NOMO-1 treated with DMSO at 0.1 percent for 48 hours (cell line): ENCODE results near the gene OR10G4.
"Not testable (repeated sequence)": the region's sequence is repeated elsewhere in the genome, so short reads cannot be mapped to it uniquely, and the experiment has no call there.

Experiments
- DNase-seq: peaks from one replicate; lab custom pipeline; 2025; ENCODE audit not compliant: unreplicated experiment; lab: John Stamatoyannopoulos, UW

The OR10G4 gene

GRCh38 chr11:124012697-124013096 is at the start of gene OR10G4:
OR10G4 (plus strand) TSS chr11:124012997; CDS start chr11:124015575, 2,578 bp downstream.
- no peak for DNase-seq

GRCh38 chr11:123973816-123974215 is 39.0 kb upstream of the OR10G4 start:
- DNase-seq: no peak

- no peak for DNase-seq
Observed at GRCh38 chr11:123976770-123977560, 35.8 kb upstream of the OR10G4 start.

- no peak for DNase-seq
Observed at GRCh38 chr11:123977731-123978347, 35.0 kb upstream of the OR10G4 start, which contains the start of gene OR10S1. OR10S1 (minus strand) TSS chr11:123977781; CDS start chr11:123977664, 117 bp downstream.

- DNase-seq: no peak
Observed at GRCh38 chr11:123979311-123979710, 33.5 kb upstream of the OR10G4 start.

GRCh38 chr11:123995119-123995518 is 17.7 kb upstream of the OR10G4 start, which contains the start of gene OR10G6:
OR10G6 (minus strand) TSS chr11:123995161; CDS start chr11:123995161, 0 bp downstream.
- no peak for DNase-seq

- DNase-seq: not testable (repeated sequence)
Observed at GRCh38 chr11:124015837-124016236, 3.0 kb downstream of the OR10G4 start.

- DNase-seq: no peak
Observed at GRCh38 chr11:124026498-124026897, 13.7 kb downstream of the OR10G4 start, which contains the start of gene OR10G8. OR10G8 (plus strand) TSS chr11:124026798; CDS start chr11:124029623, 2,825 bp downstream.

- DNase-seq: no peak
Observed at GRCh38 chr11:124036666-124037065, 23.9 kb downstream of the OR10G4 start.

- DNase-seq: no peak
Observed at GRCh38 chr11:124039557-124039956, 26.8 kb downstream of the OR10G4 start.

- DNase-seq: no peak
Observed at GRCh38 chr11:124041254-124041653, 28.5 kb downstream of the OR10G4 start, which contains the start of gene OR10G7. OR10G7 (minus strand) TSS chr11:124041325; CDS start chr11:124039001, 2,324 bp downstream.

- no peak for DNase-seq
Observed at GRCh38 chr11:124043420-124043819, 30.6 kb downstream of the OR10G4 start.

GRCh38 chr11:124050748-124051147 is 38.0 kb downstream of the OR10G4 start:
- DNase-seq: no peak

GRCh38 chr11:124052966-124053365 is 40.2 kb downstream of the OR10G4 start:
- DNase-seq: no peak
